GM18499 (cell line): ENCODE data around the gene OR10G6.
"Not testable (repeated sequence)": the region's sequence is repeated elsewhere in the genome, so short reads cannot be mapped to it uniquely, and the experiment has no call there.

Experiments used
- ATAC-seq: cut with Tn5 transposase; IDR thresholded peaks from one replicate; pipeline ENCODE4 v1.9.1; 2021; ENCODE audit warnings: moderate number of reproducible peaks; ENCODE audit not compliant: insufficient read depth, unreplicated experiment

The OR10G6 gene, protein sequence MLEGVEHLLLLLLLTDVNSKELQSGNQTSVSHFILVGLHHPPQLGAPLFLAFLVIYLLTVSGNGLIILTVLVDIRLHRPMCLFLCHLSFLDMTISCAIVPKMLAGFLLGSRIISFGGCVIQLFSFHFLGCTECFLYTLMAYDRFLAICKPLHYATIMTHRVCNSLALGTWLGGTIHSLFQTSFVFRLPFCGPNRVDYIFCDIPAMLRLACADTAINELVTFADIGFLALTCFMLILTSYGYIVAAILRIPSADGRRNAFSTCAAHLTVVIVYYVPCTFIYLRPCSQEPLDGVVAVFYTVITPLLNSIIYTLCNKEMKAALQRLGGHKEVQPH

DNA sequence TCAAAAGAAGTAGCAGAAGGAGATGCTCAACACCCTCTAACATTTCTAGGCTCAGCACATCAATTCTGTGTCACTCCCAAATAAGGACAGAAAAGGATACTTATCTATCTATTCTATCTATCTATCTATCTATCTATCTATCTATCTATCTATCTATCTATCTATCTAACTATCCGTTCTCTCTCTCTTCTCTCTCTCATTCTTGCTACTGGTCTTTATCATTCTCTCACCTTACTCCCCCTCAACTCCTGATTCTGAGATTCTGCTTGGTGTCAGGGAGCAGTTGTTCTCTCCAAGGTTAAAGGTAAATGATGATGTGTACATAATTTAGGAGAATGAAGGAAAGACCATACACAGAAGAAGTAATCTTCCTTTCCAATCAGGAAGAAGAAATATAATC, at the start of gene OR10G6:
Gene OR10G6 (minus strand): TSS at position 43 of the 400 bp plus-strand sequence. CDS start 0 bp downstream, at position 43.
- ATAC-seq, result no peak

DNA sequence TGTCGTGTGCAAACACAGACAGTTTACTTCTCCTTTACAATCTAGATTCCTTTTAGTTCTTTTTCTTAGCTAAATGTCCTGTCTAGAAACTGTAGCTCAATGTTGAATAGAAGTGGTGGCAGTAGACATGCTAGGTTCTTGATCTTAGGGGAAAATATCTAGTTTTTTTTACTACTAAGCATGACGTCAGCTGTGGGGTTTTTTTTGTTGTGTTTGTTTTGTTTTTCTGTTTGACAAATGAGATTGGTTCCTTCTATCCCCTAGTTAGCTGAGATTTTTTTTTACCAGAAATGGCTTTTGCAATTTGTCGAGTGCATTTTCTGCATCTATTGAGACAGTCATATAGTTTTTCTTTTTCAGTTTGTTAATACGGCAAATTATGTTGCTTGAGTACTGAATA, 48.5 kb upstream of the OR10G6 start:
- ATAC-seq, result no peak

DNA sequence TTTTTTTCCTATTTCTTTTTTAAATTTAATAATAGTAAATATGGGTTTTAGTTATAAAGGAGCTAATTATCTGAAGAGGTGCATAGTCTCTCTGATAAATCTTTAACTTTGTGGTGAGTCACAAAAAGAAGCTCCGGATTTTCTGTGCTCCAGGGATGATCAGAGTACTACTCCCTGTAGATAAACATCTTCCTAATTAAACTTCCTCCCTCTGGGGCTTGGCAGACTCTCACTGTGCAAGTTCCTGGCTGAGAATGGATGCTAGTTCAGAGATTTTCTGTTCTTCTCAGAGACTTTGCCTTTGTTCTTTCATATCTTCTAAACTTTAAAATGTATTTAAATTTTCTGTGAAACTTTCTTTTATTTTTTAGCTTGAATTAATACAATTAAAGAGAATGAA, 46.3 kb upstream of the OR10G6 start, which contains the start of gene OR10G7:
Gene OR10G7 (minus strand): TSS at position 72 of the 400 bp plus-strand sequence. CDS start 2,324 bp downstream, outside the sequence.
- no peak for ATAC-seq

DNA sequence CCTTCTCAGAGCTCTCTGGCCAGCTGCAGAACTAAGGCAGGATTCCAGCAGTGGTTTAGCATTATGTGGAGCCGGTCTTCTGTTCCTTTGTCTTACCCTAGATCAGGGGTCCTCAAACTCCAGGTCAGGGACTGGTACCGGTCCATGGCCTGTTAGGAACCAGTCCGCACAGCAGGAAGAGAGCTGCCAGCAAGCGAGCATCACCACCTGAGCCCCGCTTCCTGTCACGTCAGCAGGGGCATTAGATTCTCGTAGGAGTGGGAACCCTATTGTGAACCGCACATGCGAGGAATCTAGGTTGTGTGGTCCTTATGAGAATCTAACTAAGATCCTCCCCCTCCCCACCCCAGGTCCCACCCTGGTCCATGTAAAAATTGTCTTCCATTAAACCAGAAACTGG, 44.6 kb upstream of the OR10G6 start:
- no peak for ATAC-seq

DNA sequence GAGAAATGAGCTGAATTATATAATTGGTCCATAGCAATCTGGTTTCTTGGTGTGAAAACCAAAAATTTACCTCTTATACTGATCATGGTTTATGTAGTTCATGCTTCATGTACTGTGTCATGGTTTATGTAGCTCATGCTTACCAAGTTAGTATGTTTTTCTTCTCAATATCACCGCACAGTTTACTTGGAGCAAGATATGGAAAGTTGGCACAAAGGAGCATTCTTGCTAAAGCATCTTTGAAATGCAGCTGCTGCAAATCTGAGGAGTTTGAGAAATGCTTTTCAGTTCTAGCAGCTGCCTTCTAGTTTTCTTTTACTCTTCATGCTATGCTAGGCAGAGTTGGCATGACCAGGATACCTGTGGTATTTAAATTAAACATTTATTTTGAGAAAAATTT, 41.7 kb upstream of the OR10G6 start:
- ATAC-seq, result no peak

DNA sequence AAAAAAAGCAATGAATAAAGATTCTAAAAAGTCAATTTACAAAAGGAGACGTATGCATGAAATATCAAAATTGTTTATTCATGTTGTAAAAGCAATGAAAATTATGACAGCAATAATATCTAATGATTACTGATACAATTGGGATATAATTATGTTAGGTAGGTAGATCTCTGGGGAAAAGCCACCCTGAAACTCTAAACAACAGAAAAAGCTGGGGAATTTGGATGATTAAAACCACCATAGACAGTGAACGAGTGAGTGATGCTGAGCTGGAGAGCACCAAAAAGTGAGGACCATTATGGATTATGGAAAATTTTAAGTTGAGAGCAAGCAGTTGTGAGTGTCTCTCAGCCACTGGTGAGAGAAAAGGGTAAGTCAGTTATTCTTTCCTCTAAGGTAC, 31.5 kb upstream of the OR10G6 start, which contains the start of gene OR10G8:
Gene OR10G8 (plus strand): TSS at position 301 of the 400 bp plus-strand sequence. CDS start 2,825 bp downstream, outside the sequence.
- ATAC-seq, result no peak

DNA sequence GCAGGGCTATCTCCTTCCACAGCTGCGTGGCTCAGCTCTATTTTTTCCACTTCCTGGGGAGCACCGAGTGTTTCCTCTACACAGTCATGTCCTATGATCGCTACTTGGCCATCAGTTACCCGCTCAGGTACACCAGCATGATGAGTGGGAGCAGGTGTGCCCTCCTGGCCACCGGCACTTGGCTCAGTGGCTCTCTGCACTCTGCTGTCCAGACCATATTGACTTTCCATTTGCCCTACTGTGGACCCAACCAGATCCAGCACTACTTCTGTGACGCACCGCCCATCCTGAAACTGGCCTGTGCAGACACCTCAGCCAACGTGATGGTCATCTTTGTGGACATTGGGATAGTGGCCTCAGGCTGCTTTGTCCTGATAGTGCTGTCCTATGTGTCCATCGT, 20.9 kb upstream of the OR10G6 start:
- not testable (repeated sequence) for ATAC-seq

DNA sequence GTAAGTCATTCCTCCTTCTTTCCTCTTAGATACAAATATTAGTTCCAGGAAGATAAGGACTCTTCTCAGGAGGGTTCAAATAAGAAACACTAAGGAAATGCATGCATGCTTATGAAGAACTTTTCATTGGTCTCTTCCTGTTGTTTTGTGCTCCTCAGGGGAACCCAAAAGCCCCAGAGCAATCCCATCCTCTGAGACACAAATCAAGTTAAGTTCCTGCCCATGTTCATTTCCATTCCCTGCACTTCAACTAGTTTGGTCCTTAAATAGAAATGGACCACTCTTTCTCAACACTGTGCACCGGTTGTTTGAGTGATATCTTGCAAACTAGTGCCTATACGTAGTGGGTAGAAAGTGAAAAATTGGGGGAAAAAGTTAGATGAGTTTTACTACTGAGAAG, 17.7 kb upstream of the OR10G6 start, which contains the start of gene OR10G4:
Gene OR10G4 (plus strand): TSS at position 301 of the 400 bp plus-strand sequence. CDS start 2,578 bp downstream, outside the sequence.
- no peak for ATAC-seq

DNA sequence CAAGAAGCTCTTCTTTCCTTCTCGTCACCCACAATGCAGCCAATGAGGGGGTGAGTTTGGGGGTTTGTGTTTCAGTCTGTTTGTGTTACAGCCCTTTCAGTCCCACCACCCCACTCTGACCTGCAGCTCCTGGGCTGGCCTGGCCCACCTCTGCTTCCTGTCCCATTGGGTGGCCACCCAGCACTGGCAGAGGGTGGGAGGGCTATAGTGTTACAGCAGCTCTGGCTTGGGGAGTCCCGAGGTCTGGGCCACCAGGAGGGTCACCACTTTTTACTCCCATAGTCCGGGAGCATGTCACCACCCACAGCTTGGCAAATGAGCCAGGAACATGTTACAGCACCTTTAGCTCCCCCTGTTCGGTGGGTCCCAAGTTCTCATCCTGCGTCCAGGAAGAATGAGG, 15.7 kb downstream of the OR10G6 start:
- ATAC-seq, result no peak

DNA sequence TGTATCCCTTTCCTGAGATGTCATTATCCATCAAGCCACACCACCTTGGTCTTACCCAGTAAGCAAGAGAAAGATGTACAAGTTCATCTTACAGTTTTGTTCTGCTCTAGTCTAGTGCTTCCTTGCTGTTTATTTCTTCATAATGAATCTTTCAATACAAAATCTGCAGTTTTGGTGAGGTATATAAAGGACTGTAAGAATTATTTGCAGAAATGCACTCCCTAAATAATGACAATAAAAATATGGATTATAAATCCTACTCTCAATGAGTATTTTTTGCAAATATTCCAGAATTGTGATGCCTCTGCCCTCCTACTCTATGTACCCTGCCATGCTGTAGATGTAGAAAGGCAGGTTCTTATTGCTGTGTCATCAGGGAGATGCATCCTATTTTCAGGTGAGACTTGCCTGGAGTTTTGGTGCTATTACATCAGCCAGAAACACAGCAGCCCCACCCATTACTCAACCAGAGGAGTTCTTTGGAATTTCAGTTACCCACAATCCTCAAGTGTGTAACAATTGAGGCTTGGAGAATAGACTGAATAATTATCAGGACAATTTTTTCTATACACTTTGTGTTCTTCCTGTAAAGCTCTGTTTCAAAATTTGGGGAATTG, 17.1 kb downstream of the OR10G6 start, which contains the start of gene OR10S1:
Gene OR10S1 (minus strand): TSS at position 51 of the 617 bp plus-strand sequence. CDS start 117 bp downstream, outside the sequence.
- no peak for ATAC-seq

DNA sequence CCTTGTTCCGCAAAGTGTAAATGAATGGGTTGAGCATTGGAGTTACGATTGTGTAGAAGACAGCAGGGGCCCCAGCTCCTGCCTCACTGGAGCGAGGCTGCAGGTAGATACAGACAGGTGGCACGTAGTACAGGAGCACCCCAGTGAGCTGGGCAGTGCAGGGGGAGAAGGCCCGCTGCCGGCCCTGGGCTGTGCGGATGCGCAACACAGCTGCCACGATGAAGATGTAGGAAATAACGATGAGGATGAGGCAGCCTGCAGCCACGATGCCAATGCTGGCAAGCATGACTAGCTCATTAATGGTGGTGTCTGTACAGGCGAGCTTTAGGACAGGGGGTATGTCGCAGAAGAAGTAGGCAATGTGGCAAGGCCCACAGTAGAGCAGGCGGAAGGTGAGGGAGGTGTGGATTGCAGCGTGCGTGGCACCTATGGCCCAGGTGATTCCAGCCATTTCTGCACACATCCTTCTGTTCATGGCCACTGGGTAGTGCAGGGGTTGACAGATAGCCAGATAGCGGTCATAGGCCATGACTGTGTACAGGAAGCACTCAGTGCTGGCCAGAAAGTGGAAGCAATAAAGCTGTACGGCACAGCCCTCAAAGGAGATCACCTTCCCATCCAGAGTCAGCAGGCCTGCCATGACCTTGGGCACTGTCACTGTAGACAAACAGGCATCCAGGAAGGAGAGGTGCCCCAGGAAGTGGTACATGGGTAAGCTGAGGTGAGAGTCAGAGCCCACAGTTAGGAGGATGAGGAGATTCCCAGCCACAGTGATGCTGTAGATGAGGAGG, 18.0 kb downstream of the OR10G6 start:
- no peak for ATAC-seq

DNA sequence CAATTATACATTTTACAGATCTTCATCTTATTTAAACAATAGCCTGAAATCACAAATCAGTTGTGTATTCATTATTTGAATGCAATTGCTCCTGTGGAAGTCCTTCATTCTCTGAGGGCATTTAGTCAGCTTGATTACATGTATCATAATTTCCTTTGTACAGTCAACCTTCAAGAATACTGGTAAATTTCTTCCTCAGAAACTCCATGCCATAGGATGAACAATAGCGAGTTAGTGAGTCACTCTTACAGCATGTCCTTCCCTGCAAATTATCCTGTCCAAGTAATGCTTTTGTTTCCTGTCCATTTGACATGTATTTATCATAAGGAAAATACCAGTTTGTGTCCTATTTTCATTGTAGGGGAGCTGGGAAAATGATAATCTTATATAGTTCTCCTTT, 21.1 kb downstream of the OR10G6 start:
- ATAC-seq, result no peak

DNA sequence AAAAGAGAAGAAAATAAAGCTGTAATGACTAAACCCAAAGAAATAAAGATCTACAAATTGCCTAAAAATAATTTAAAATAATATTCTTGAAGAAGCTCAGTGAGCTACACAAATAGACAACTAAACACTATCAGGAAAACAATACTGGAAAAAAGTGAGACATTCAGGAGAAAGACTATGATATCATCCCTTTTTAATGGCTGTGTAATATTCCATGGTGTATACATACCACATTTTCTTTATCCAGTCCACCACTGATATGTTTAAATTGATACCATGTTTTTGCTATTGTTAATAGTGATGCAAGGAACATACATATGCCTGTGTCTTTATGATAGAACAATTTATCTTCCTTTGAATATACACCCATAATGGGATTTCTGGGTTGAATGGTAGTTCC, 38.2 kb downstream of the OR10G6 start:
- no peak for ATAC-seq

DNA sequence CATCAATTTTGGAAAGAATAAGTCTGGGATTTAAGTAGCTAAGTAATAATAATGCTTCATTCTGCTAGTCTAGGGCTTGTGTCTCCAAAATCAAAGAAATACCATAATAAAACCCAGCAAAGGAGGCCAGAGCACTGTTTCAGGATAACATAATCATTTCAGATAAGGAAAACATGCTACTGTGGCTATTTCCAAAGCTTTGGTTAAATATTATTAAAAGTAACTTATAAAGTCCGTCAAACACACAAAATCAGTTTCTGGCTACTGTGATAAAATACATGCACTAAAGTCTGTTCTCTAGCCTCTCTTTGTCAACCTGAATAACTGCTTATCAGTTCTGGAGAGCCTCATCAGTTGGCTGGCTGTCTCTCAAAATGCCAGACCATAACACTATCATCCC, 49.8 kb downstream of the OR10G6 start:
- no peak for ATAC-seq
